ENCODE measurements around the gene KRT81.

DNA sequence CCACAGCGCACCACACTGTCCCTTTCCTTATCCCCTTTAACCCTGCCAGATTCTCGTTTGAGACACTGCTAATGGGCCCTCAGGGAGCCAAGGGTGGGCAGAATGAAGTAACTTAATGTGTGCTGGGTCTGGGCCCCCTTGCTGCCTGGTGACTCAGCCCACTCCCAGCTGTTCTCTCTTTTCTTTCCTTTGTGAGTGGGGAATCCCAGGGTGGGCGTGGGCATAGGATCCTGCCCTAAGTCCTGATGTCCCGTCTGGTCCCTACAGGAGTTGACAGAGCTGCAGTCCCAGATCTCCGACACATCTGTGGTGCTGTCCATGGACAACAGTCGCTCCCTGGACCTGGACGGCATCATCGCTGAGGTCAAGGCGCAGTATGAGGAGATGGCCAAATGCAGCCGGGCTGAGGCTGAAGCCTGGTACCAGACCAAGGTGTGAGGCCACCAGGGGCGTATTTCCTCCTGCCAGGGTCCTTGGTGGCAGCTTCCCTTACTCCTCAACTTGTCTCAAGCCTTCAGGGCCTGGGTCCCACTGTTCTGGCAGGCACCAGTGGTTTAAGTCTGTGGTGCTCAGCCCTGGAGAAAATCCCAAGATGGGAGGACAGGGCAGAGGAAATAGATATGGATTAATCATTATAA lies 50.0 kb downstream of the KRT81 start:
- TF ChIP-seq, protein P1, sequence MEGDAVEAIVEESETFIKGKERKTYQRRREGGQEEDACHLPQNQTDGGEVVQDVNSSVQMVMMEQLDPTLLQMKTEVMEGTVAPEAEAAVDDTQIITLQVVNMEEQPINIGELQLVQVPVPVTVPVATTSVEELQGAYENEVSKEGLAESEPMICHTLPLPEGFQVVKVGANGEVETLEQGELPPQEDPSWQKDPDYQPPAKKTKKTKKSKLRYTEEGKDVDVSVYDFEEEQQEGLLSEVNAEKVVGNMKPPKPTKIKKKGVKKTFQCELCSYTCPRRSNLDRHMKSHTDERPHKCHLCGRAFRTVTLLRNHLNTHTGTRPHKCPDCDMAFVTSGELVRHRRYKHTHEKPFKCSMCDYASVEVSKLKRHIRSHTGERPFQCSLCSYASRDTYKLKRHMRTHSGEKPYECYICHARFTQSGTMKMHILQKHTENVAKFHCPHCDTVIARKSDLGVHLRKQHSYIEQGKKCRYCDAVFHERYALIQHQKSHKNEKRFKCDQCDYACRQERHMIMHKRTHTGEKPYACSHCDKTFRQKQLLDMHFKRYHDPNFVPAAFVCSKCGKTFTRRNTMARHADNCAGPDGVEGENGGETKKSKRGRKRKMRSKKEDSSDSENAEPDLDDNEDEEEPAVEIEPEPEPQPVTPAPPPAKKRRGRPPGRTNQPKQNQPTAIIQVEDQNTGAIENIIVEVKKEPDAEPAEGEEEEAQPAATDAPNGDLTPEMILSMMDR (conservative IDR thresholded peaks at IDR 0.05), result no peak
- no peak for TF ChIP-seq EZH2 (IDR thresholded peaks at IDR 0.05; ENCODE audit: low read depth)

All from PC-9 (cell line).